SK-N-DZ (cell line): ENCODE data around the gene IFT27.
A peak's percentile ranks its signal among the peaks of the same experiment; 100 is the strongest.

Experiments
- DNase-seq: peaks from one replicate; pipeline ENCODE4 v3.0.0-alpha.2; 2015; ENCODE audit warnings: low spot score

Gene IFT27

GRCh38 chr22:36797374-36797773 lies 21.5 kb upstream of the IFT27 start:
- no peak for DNase-seq

DNA sequence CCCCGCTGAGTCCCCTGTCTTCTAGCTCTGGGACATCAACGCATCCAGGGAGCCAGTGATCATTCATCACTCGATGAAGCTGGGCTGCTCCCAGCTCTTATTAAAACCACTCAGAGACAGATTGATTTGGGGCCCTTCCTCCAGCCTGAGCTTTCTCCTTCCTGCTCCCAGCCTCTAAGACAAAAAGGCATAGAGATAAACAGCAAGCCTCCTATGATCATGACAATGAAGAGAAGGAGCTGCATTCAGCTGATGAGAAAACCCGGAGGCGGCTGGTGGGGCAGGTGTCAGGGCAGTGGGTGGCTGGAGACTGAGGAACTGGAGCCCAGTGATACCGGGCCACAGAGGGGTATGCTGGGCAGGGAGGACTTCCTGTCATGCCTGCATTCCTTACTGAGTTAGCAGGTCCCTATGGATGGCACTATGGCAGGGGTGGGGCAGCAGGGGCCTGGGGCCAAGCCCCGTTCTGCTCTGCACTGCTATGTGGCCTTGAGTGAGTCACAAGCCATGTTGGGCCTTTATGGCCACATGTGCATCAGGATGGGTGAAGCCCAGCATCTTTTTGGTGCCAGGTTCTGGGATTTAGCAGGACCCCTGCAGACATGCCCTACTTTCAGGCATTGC lies 20.7 kb upstream of the IFT27 start:
- no peak for DNase-seq

DNA sequence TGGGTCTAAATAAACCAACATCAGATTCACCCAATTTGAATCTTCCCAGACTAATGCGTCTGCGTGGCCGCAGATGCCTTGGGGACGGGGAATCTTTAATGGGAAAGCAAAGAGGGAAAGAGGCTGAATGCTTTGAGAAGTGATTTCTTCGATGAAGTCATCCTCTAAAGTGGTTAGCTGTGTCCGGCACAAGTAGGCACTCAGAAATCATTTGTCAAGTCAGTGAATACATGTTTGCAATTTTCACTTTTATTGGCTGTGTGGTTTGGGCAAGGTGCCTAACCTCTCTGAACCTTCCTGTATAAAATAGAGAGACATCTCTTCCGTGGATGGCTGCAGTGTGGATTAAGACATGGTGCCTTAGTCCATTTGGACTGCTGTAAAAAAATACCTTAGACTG lies 19.7 kb upstream of the IFT27 start:
- DNase-seq = no peak

GRCh38 chr22:36790648-36791047 lies 14.7 kb upstream of the IFT27 start:
- DNase-seq = no peak

DNA sequence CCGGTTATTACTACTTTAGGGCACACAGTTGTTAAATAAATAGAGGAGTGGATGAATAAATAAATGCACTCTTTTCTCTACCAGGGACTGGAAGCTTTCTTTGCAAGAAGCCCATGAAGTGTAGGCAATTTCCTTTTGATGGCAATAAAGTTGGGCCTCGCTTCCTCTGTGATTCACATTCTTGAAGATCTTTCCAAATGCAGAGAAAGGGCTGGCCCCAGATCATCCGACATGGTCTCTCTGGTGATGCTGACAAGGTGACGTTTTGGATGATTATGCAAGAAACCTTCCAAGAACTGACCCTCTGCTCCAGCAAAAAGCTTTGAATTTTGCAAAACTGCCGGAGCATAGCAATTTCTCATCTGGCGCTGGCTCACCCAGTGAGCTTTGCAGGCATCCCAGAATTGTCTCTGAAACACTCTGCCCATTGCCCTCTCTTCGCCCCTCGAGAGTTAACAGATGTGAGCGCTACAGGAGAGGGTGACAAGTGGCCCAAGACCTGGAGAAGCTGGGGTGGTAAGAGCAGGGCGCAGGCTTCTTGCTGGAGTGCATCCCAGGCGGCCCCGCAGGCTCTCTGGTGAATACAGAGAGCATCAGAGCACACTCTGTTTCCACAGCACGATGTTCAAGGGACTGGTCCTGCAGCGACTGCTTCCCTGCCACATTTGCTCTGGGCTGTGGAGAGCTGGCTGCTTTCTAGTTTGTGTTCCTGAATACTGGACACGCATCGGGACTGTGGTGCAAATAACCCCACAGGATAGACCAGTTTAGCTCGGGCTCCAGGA lies 11.5 kb upstream of the IFT27 start:
- DNase-seq = no peak

DNA sequence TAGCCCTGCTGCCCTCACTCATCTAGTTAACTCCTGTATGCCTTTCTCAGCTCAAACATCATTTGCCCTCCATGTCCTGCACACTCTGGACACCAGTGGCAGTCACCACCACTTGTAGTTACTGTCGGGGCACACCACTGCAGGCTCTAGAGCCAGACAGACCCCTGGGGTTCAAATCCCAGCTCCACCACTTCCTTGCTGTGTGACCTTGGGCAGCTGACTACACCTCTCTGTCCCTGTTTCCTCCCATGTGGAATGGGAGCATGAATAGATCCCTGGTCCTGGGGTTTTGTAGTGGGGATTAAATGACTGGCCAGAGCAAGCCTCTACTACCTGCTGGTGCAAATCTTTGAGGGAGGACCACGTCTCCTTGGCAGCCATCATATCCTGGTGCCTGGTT lies 7.8 kb upstream of the IFT27 start:
- no peak for DNase-seq

GRCh38 chr22:36781656-36782627 lies 6.0 kb upstream of the IFT27 start:
- DNase-seq = peak; percentile 47

GRCh38 chr22:36778020-36778419 lies 2.1 kb upstream of the IFT27 start:
- no peak for DNase-seq

DNA sequence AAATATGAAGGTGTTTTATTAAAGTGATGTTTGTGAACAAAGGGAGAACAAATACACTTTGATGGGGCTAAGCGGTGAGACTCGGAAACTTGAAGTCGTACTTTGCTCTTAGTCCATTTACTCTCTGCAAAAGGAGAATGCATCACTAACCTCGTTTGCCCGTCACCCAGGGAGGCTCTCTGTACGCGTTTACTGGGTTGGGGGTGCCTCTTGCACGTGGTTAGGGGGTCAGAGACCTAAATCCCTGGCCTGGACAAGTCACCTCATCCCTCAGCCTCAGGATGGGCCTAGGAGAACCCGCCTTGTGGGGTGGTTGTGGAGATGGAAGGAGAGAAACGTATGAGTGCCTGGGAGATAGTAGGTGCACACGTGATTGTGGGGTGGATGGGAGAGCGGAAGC lies 803 bp upstream of the IFT27 start:
- no peak for DNase-seq

- DNase-seq = peak; percentile 41
Measured at GRCh38 chr22:36775586-36775963, 344 bp downstream of the IFT27 start.

DNA sequence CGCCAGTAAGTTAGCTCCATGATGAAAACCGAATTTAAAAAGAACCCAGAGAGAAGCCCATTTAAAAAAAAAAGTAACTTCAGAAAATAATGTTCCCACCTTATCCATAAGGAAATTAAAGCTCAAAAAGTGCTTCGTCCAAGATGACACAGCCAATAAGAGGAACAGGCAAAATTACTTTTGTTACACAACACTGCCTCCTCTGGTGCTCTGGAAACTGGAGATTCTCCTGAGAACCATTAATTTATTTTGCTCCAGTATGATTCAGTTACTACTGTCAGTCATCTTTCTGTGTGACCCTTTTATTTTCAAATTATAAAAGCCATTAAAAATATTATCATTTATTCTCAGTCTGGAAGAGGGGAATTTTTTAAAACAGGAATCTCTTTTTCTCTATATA lies 2.0 kb downstream of the IFT27 start:
- no peak for DNase-seq

DNA sequence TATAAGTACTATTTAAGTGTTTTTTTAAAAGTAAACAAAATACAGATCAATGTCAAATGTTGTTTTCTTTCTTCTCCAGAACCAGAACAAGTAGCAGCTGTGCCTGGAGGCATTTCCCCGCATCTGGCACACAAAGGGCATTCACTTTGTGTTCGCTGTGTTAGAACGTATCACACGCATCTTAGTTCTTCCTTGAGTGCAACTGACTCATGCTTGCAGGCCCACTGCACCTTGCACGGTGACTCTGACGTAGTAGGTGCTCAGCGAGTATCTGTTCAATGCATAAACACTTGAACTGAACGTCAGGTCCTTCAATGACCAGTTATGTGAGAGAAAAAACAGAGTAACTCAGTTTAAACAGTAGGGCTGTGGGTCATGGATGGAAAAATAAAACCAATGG lies 3.5 kb downstream of the IFT27 start:
- no peak for DNase-seq

- DNase-seq = no peak
Measured at GRCh38 chr22:36771356-36772063, 4.4 kb downstream of the IFT27 start.

DNA sequence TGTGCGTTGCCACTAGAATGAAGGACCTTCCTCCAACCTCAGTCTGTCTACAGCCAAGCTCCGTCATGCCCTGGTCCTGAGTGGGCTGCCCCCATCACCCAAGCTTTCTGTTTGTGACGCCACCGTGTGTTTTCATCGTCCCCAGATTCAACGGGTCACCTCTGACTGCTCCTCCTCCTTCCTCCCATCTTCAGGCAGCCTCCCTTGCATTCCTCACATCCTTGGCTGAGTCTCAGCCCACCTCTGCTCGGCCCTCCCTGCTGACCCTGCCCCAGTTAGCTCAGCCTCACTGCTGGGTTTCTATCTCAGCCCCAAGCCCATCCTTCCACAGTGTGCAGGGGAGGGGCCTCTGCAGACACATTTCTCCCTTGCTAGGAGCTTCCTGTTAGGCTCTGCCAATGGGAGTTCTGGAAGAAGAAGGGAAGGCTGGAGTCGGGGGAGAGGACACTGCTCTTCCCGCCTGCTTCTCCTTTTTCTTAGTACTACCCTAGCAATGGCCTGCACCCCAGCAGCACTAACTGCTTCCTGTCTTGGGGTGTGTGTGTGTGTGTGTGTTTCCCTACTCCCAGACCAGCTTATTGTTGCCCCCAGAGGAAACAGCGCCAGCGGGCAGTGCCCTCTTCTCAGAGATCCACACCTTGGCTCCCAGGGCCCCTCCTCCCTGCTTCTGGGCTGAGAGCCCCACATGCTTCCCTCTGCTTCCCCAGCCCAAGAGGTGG lies 5.2 kb downstream of the IFT27 start:
- DNase-seq = no peak

DNA sequence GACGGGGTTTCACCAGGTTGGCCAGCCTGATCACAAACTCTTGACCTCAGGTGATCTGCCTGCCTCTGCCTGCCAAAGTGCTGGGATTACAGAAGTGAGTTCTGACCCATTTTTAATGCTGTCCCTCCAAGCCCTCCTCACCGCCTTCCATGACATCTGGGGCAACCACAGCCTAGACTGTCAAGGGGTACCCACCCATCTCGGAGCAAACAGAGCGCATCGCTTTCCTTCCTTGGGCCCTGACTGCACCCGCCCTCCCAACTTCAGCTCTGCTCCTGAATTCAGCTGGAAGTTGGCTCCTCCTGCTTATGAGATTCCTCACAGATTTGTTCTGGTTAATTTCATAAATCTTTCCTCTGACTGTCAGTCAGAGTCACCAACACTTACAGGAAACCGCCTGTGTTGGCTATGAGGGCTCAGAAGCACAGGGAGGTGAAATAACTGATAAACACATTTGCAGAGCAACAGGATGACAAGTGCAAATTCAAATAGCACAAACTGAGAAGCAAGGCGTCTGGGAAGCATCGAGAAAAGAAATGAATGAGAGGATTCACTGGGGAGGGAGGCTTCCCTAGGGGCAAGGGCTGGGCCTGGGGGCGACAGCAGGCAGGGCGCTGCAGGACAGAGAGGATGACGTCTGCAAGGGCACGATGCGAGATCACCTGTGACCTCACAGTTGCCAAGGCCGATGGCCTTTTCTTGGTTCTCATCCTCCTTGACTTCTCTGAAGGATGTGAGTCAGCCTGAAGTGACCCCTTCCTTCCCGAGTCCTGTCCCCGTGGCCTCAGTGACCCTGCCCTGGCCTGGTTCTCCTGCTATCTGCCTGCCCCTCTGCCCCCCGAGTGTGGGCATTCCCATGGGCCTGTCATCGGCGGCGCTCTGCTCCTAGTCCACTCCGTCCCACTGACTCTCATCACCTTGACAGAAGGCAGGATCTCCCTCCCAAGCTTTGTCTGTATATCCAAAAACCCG lies 6.1 kb downstream of the IFT27 start:
- DNase-seq = no peak

DNA sequence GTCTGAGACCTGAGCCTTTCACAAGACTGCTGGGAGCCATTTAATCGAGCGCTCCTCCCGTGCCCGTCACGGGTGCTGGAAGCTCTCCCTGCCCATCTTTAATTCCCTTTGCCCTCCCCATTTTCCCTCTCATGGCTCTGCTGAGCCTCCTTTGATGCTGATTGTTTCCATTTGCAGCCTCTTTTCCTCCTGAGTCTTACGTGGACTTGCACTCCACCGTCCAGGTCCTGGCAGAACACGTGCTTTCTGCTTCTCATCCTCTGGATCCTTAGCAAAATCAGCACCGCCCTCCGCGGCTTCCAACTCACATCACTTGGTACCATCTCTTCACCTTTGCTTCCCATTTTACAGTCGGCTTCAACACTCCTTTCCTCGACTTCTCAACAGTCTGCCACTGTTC lies 7.3 kb downstream of the IFT27 start:
- no peak for DNase-seq

DNA sequence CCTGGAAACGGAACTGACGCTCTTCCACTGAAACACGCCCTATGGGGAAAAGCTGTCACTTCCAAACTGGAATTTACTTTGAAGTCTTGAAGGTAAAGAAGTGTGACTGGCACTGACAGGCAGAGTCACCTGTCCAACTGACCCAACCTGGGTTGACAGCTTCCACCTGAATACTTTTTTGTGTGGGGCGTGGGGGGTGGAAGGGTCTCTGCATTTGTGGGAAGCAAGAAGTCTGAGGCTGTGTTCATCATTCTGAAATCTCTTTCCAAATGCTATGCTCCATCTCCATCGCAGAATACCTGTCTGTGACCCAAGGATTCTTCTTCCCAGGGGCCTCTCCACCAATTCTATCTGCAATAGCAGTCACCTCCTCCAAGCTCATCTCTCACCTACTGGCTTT lies 7.8 kb downstream of the IFT27 start:
- DNase-seq = no peak

DNA sequence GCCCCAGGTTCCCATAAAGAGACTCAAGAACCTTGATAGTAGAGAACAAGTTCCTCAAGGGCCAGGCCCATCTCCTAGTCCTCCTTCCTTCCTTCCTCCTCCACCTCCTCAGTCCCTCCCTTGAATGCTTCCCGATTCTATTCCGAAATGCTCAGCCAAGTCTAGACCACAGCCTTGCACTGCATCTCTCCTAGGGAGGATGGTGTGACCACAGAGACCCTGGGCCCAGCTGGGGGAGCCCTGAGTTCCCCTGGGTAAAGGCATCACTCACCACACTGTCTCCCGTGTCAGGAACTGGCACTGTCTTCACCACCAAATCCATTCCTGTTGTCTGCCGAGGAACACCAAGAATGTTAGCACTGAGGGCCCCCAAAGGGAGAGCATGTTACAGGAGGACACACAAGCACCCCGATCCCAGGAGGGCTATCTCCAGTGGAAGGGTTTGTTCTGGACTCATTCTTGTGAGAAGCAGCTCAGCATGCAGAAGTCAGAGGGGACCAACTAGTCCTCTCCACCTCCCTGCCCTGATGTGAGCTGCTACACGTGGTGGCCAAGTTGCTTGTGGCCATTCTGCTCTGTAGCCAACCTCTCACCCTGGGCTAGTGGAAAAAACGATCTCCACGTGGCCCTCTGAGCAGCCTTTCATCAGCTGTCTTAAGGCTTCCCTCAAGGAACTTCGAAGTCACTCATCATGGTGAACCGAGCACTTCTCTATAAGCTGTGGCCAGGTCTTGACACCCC lies 8.7 kb downstream of the IFT27 start:
- no peak for DNase-seq

GRCh38 chr22:36765943-36766450 lies 9.9 kb downstream of the IFT27 start:
- no peak for DNase-seq
